Heart left ventricle (tissue), 13 donors: ENCODE data around the gene ATXN1.

ENCODE experiments used
- CTCF ChIP-seq, 12 donors: fragments of 200-600 bp; sonication (generic) in 4 of 12; IDR thresholded peaks; one replicate each; pipeline versions ENCODE4 v1.5.0 to v1.8.0; 2018 to 2022; ENCODE audit warnings: antibody characterized with exemption in 12 of 12, mild to moderate bottlenecking in 5 of 12
- POLR2A ChIP-seq, 2 donors: fragments of 450-650 bp; IDR thresholded peaks; one replicate each; pipeline ENCODE4 v1.6.1; 2017; ENCODE audit warnings: antibody characterized with exemption in 2 of 2, mild to moderate bottlenecking in 2 of 2, moderate library complexity in 2 of 2
- donor health status: ischemic (EF 13 %, LVEDD 7.1; RV severe dilation, severe dysfunction).
- donor health status: DM: no; HTN: yes; CAD: no.
- donor health status: DM: no; HTN: no; CAD: no.
- donor health status: ischemic (EF 25% LVEDD 6.9; RV normal size, moderate dysfunction).
- donor health status: ischemic (EF 25% LVEDD 5.7; RV mildly dilated, moderate dysfunction).
- donor health status: ischemic (EF 35%, LVEDD 5.7; RV mildly dilated, moderate dysfunction).
- donor health status: nonischemic (EF 11% LVEDD 7.7; RV severe dilation, severe dysfunction).
- donor health status: DM: yes; HTN: yes; CAD: no.
- donor health status: PGD.
- donor health status: ischemic (EF 29% LVEDD 5.4; RV normal size, mild dysfunction).
- donor health status: nonischemic (EF 23%, LVEDD 6.1; RV moderate dilation, normal function).

DNA sequence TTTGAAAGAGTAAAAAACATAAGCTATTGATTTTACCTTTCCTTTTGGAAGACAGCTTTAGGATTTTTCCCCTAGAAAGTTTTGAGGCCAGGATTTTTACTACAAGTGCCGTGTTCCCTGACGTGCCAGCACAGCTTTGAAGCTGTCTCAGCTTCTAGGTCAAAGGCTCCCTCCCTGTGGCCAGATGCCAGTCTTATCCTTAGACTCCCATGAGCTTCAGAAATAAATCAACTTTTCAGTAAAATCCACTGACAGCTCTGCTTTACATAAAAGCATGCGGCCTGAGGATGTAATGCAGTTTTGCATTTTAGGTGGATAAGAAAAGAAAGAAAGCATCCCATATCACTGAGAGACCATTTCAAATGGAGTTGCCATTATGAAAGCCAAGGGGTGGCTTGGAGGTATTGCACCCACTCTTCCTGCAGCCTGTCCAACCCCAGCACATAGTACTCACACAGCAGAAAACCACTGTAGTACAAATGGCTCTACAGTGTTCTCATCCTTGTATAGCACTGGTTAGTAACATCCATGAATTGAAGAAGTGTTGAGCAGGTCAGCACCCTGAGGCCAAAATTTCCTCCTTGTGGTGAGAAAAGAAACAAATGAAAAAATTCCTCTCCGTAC lies 15.2 kb upstream of the ATXN1 start:
- TF ChIP-seq CTCF (IDR thresholded peaks at IDR 0.05): peak in 2 of 12 donors; percentile 8 to 20
- no peak for TF ChIP-seq POLR2A (IDR thresholded peaks at IDR 0.05)
